ENCODE measurements around the gene PGGT1B. TPM values are rescaled to one million over a fixed set of nuclear protein-coding genes. Genes with fewer than 3 reads are reported as not detected.

The PGGT1B gene
- total RNA-seq, 1 experiment from 2014 or later = 59.7 TPM

GRCh38 chr5:115170929-115171510 is 91.7 kb downstream of the PGGT1B start:
- H4K91ac ChIP-seq (ENCODE audit: insufficient read length, low read depth, low read length) = no peak overlapping the region
- Mint-ChIP-seq H3K27ac (no peak overlapping the region), H3K9me3 (peaks cover 26 to 27% of the 10 kb centered on the region in 2 experiments), H3K27me3 (ENCODE audit: low read depth) (peaks cover 59% of the 10 kb centered on the region), H3K4me3 (peak overlapping the region; percentile 85 to 92), H3K36me3 (ENCODE audit: insufficient read depth in 1 of 3, low read depth in 3 of 3) (peaks cover 22 to 28% (median 26%) of the 10 kb centered on the region in 3 experiments), H3K4me1 (peaks cover 13 to 14% of the 10 kb centered on the region in 2 experiments)
- H3T11ph ChIP-seq (ENCODE audit: low read length) = no peak overlapping the region
- H3K79me2 ChIP-seq (ENCODE audit: insufficient read depth, low read length) = no peaks in the 10 kb centered on the region
- H3K4me2 ChIP-seq (ENCODE audit: insufficient read depth, insufficient read length, low read length) = peak overlapping the region; percentile 92
- H3K23me2 ChIP-seq (ENCODE audit: insufficient read length, low read depth, low read length, poor library complexity, severe bottlenecking) = peaks cover 8% of the 10 kb centered on the region
- H4K5ac ChIP-seq (ENCODE audit: insufficient read length, low read depth, low read length) = no peak overlapping the region
- H3K27me3 ChIP-seq (ENCODE audit: insufficient read depth, low read length) = peaks cover 3% of the 10 kb centered on the region; the same call in 1 of the 2 replicates
- no peak overlapping the region for H2BK20ac ChIP-seq (ENCODE audit: low read depth, low read length, poor library complexity, severe bottlenecking)
- H4K8ac ChIP-seq (replicated peaks; ENCODE audit: insufficient read length, low read depth, low read length) = no peak overlapping the region
- no peaks in the 10 kb centered on the region for H3K79me1 ChIP-seq (ENCODE audit: insufficient read depth, low read depth, low read length, poor library complexity, severe bottlenecking)
- no peak overlapping the region for H2BK120ac ChIP-seq (ENCODE audit: low read depth, low read length, poor library complexity, severe bottlenecking)
- H3K4me1 ChIP-seq (ENCODE audit: insufficient read depth, low read length) = no peaks in the 10 kb centered on the region
- H3K23ac ChIP-seq (ENCODE audit: insufficient read length, low read depth, low read length) = no peak overlapping the region
- no peak overlapping the region for H3K14ac ChIP-seq (ENCODE audit: insufficient read depth, low read length)
- H3K9me3 ChIP-seq (ENCODE audit: control insufficient read depth, low read depth, low read length) = peaks cover 11% of the 10 kb centered on the region
- no peak overlapping the region for H2BK12ac ChIP-seq (ENCODE audit: insufficient read length, low read depth, low read length)
- H3K56ac ChIP-seq (ENCODE audit: insufficient read length, low read depth, low read length) = no peak overlapping the region
- H3K4ac ChIP-seq (ENCODE audit: low read depth, low read length) = no peak overlapping the region
- no peak for DNase-seq
- H2BK15ac ChIP-seq (ENCODE audit: low read depth, low read length) = no peak overlapping the region
- no CpG with 5 or more reads among the region's 16 CpGs for WGBS (ENCODE audit: extremely low coverage, insufficient read length, low lambda C conversion rate)
- H3K9ac ChIP-seq (ENCODE audit: extremely low read depth, insufficient read length, low read length) = no peak overlapping the region
- H2BK5ac ChIP-seq (ENCODE audit: insufficient read length, low read length) = no peak overlapping the region
- TF ChIP-seq CTCF (conservative IDR thresholded peaks at IDR 0.05) = no peak
- peak overlapping the region; percentile 42 for H2AFZ ChIP-seq (ENCODE audit: low read length)
- H3K18ac ChIP-seq (ENCODE audit: insufficient read length, low read depth, low read length) = no peak overlapping the region
- no peak overlapping the region for H2AK5ac ChIP-seq (ENCODE audit: insufficient read length, low read length)
- H3K27ac ChIP-seq (ENCODE audit: insufficient read length, low read depth, low read length) = no peak overlapping the region
- no peaks in the 10 kb centered on the region for H4K20me1 ChIP-seq (ENCODE audit: control insufficient read depth, insufficient read depth, insufficient read length)
